Transverse colon (tissue), 4 donors: ENCODE measurements around the gene ZNG1F.
"Not testable (repeated sequence)": the region's sequence is repeated elsewhere in the genome, so short reads cannot be mapped to it uniquely, and the experiment has no call there.

Experiments used
- EP300 ChIP-seq: sonication (generic); formaldehyde crosslinking; IDR thresholded peaks from one replicate; pipeline ENCODE4 v1.6.1; 2017; ENCODE audit warnings: antibody characterized with exemption, low read depth
- POLR2A ChIP-seq: fragments of 450-650 bp; IDR thresholded peaks from one replicate; pipeline ENCODE4 v1.6.1; 2016; ENCODE audit warnings: antibody characterized with exemption, mild to moderate bottlenecking, moderate library complexity
- POLR2AphosphoS5 ChIP-seq, 3 donors: sonication (generic); formaldehyde crosslinking; IDR thresholded peaks; one replicate each; pipeline ENCODE4 v1.6.1; 2016; ENCODE audit warnings: antibody characterized with exemption in 3 of 3
- TF ChIP-seq, protein P1 (sequence below), 5 experiments: fragments of 200-600 bp in 3 of 5; fragments of 450-650 bp in 2 of 5; sonication (generic) in 3 of 5; IDR thresholded peaks; 1 replicate in 2 of 5; 2 replicates in 3 of 5; pipeline ENCODE4 v1.5.1; 2016 to 2017; ENCODE audit warnings: antibody characterized with exemption in 5 of 5, inconsistent platforms in 3 of 5, mild to moderate bottlenecking in 2 of 5, moderate library complexity in 1 of 5

DNA sequence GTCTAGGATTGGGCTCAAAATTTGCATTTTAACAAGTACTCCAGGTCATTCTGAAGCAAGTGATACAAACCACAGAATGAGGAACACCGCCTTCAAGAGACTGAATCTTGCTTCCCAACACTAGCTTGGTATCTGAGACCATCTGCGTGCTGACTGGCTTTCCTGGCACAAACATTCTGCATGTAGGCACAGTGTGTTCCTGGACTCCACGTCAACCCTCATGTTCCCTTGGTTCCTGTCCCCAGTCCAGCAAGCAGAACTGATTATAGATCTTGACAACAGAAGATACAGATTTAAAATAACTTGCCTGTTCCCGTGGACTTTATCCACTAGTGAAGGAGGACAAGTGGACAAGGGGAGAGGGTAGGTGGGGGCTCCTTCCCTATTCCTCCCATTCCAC, 30.7 kb upstream of the ZNG1F start:
- TF ChIP-seq, protein P1, sequence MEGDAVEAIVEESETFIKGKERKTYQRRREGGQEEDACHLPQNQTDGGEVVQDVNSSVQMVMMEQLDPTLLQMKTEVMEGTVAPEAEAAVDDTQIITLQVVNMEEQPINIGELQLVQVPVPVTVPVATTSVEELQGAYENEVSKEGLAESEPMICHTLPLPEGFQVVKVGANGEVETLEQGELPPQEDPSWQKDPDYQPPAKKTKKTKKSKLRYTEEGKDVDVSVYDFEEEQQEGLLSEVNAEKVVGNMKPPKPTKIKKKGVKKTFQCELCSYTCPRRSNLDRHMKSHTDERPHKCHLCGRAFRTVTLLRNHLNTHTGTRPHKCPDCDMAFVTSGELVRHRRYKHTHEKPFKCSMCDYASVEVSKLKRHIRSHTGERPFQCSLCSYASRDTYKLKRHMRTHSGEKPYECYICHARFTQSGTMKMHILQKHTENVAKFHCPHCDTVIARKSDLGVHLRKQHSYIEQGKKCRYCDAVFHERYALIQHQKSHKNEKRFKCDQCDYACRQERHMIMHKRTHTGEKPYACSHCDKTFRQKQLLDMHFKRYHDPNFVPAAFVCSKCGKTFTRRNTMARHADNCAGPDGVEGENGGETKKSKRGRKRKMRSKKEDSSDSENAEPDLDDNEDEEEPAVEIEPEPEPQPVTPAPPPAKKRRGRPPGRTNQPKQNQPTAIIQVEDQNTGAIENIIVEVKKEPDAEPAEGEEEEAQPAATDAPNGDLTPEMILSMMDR (IDR thresholded peaks at IDR 0.05) = not testable (repeated sequence)
- not testable (repeated sequence) for TF ChIP-seq POLR2AphosphoS5 (IDR thresholded peaks at IDR 0.05); POLR2A; EP300
